GM12874 (cell line): Measurements from ENCODE around the gene HCN2.

ENCODE experiments used
- TF ChIP-seq, protein P1 (sequence below): IDR thresholded peaks from 2 replicates; pipeline ENCODE4 v1.5.1; 2011; ENCODE audit warnings: low read depth, mild to moderate bottlenecking, control low read depth, low read length, moderate library complexity; ENCODE audit not compliant: insufficient read depth

Gene HCN2

GRCh38 chr19:572140-572742, 17.4 kb upstream of the HCN2 start, which contains the start of gene BSG:
BSG (plus strand) TSS chr19:572596; CDS start chr19:572635, 39 bp downstream.
- TF ChIP-seq, protein P1, sequence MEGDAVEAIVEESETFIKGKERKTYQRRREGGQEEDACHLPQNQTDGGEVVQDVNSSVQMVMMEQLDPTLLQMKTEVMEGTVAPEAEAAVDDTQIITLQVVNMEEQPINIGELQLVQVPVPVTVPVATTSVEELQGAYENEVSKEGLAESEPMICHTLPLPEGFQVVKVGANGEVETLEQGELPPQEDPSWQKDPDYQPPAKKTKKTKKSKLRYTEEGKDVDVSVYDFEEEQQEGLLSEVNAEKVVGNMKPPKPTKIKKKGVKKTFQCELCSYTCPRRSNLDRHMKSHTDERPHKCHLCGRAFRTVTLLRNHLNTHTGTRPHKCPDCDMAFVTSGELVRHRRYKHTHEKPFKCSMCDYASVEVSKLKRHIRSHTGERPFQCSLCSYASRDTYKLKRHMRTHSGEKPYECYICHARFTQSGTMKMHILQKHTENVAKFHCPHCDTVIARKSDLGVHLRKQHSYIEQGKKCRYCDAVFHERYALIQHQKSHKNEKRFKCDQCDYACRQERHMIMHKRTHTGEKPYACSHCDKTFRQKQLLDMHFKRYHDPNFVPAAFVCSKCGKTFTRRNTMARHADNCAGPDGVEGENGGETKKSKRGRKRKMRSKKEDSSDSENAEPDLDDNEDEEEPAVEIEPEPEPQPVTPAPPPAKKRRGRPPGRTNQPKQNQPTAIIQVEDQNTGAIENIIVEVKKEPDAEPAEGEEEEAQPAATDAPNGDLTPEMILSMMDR, result no peak

DNA sequence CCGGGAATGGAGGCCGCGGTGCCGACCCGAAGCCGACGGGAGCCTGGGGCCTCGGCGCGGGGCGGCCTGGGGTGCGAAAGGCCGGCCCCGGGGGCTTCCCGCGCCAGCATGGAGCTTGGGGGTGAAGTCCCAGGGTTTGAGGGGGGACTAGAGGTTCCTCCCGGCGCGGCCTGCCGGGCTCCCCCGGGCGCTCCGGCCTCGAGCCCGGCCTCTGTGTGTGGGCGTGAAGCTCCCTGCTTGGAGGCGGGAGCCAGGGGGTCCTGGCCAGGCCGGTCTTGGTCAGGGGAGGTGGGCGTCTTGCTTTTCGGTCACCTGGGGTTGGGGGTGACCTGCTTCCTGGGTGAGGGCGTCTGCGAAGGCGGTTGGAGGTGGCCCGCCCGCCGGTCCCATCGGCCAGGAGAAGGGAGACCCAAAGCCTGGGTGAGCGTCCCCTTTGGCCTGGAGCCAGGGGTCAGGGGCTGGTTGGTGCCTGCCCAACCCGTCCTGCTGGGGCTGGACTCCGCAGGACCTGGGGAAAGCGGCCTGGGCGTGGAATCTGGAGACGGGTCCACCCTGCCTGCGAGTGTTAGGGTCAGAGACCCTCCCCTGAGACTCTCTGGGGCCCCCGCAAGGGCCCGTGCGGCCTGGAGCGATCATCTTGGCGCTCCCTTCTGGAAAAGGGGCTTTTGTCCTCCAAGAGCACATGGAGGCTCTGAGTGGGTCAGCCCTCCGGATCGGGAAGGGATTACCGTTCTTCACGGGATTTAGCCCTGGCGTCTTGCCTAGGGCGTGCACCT, 16.8 kb upstream of the HCN2 start:
- TF ChIP-seq, protein P1, result no peak

DNA sequence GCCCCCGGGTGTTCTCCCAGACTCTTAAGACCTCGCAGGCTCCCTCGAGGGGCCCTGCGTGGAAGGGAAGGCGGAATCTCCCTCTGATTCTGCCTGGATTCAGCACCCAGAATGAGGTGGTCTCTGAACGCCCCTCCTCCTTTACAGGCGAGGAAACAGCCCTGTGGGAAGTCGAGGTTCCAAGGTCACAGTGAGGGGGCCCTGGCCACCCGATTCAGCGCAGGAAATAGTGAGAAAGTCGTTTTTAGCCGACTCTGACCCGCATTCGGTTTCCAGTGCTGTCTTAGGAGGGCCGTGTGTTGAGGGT, 16.2 kb upstream of the HCN2 start:
- TF ChIP-seq, protein P1, result no peak

DNA sequence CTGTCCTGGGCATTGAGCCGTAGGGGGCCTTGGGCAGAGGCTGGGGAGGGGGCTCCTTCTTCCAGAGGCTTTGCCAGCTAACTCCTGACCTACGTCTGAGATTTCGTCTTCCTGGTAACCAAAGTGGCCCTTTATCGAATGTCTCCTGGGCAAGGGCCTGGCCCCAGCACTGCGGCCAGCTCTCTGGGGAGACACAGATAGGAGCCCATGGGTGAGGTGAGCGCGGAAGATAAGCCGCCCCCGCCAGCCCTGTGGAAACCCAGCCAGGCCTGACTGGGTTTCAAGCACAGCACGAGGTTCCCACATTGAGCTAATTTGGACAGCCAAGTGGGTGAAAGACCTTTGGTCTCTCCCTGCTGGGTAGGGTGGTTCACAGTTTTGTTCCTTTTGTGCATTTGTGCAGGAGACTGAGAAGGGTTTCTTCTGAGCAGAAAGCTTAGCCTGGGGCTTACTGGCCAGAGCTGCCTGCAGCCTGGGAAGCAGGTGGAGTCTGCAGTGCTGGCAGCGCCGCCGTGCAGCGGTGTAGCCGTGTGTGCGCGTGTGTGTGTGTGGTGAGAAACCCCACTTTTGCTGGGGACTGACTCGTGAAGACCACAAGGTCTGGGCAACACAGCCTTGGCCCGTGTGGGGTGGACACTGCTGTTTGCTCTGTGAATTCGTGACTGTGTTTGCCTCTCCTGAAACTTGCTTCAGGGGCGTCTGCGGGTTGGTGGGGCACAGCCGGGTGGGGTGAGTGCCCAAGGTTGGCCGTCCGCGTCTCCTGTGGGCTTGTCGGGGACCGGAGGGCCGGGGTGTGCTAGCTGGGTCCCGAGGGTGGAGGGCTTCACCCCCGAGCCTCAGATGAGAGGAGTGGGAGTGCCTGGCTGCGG, 14.8 kb upstream of the HCN2 start:
- TF ChIP-seq, protein P1, result no peak

DNA sequence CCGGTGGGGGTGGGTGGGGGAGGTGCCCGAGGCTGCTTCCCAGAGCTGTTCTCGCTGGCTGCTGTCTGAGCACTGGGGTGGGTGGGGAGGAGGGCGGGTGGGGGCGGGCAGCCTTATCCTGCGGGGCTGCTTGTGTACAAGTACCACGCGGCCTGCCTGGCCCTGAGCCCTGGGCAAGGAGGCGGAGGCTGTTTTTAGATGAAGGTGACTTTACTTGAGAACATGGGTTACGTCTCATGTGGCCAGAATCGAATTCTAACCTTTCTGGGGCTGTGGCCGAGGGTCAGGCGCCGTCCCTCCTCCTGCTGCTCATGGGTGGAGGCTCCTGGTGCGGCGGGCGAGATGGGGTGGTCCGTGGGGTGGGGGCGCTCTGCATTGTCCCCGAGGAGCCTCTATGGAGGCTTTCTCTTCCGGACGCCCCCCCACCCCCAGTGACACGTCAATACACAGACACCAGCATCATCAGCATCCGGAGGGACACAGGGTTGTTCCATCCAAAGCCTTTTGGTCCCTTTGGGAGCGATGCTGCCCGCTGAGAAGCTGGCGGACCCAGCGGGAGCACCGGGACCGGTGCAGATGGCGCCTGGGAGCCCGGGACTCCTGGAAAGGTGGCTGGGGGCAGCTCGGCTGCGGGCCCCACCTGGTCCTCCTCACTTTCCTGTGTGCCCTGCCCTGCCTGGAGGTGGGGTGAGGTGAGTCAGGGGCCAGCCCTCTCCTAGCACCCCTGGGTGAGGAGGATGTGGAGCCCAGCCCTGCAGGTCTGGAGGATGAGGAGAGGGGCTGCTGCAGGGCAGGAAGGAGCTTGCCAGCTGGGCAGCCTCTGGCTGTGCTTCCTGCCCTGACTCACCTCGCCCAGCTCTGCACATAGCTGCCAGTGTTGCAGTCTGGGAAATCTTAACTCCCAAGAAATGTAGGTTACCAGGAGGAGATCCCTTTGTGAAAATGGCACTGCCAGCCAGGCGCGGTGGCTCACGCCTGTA, 13.9 kb upstream of the HCN2 start:
- TF ChIP-seq, protein P1, result no peak

DNA sequence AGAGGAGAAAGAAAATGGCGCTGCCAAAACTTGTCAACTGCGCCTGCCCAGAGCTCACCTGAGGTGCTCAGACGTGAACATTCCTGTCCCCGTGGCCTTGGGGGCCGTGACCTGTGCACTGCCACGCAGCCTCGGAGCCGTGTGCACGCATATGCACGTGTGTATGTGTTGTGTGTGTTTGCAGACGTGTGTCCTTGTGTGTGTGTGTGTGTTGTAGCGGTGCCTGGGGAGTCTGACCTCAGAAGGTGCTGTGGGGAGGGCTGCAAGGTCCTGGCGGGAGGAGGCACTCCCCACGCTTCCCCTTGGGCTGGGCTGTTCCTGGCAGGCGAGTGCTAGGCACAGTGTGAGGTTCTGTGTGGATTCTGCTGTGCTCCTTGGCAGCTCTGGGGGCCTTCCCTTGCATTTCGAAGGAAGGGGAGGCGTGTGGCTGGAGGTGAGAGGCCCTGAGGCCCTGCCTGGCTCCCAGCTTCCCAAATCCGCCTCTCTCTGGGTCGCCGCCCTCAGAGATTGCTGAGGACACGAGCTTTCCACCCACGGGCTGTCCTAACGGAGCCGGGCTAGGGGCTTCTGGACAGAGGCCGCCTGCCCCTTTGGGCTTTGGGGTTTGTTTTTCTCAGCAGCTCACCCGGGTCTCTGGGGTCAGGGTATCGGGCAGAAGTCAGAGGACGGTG, 12.8 kb upstream of the HCN2 start:
- TF ChIP-seq, protein P1, result no peak
